A549 treated with AZD9567 at 1 μM for 4 hours (cell line): Measurements from ENCODE around the gene CLPTM1. TPM values are rescaled to one million over a fixed set of nuclear protein-coding genes. Genes with fewer than 3 reads are reported as not detected.

Experiments
- total RNA-seq: library from RNA; stranded (reverse); fragments of 200-300 nt; extraction: Qiagen RNA extraction; gene quantifications from 5 replicates; pipeline ENCODE4 v1.2.3, GENCODE V29; 2022; ENCODE audit not compliant: insufficient read depth

Gene CLPTM1, protein sequence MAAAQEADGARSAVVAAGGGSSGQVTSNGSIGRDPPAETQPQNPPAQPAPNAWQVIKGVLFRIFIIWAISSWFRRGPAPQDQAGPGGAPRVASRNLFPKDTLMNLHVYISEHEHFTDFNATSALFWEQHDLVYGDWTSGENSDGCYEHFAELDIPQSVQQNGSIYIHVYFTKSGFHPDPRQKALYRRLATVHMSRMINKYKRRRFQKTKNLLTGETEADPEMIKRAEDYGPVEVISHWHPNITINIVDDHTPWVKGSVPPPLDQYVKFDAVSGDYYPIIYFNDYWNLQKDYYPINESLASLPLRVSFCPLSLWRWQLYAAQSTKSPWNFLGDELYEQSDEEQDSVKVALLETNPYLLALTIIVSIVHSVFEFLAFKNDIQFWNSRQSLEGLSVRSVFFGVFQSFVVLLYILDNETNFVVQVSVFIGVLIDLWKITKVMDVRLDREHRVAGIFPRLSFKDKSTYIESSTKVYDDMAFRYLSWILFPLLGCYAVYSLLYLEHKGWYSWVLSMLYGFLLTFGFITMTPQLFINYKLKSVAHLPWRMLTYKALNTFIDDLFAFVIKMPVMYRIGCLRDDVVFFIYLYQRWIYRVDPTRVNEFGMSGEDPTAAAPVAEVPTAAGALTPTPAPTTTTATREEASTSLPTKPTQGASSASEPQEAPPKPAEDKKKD
- 149 to 198 TPM (median 172 TPM) in 5 replicates for total RNA-seq

DNA sequence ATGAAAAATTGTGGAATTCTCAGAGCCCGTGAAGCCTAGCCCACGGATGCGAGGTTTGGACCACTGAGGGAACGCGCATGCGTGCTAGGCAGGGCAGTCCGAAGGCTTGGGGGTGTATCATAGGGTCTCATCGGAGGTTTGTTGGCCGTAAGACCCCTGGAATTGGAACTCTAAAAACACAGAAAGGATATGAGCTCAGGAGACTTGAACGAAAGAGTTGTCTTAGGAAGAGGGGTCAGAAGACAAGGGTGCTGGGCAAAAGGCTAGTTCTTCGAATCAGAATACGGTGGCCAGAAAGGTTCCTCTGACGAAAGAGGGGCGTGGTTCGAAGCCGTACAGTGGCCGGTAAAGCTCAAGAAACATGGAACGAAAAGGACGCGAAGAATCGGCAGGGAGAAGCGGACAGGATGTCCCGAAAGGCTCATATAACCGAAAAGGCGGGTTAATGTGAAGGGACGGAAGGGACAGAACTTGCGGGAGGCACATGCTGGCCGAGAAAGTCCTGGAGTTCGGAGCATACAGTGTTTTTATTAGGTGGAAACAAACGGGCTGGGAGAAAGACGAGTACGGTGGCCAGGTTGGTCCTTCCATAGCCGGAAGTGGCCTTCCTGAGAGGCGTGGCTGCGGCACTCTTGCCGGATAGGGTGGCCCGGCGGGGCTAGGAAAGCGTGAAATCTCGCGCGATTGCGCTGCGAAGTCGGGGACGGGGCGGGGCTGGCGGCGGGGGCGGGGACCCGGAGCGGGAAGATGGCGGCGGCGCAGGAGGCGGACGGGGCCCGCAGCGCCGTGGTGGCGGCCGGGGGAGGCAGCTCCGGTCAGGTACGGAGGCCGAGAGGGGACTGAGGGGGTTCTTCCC lies at the start of gene CLPTM1:
TSS of gene CLPTM1 (plus strand) at position 732 of the 856 bp plus-strand sequence. CDS start at position 748, 16 bp downstream.

GRCh38 chr19:44905437-44906160 lies 49.6 kb upstream of the CLPTM1 start, which contains the start of gene APOE:
Gene APOE (plus strand): TSS chr19:44905796. CDS start chr19:44906625, 829 bp downstream.

GRCh38 chr19:44914433-44915206 lies 40.6 kb upstream of the CLPTM1 start, which contains the start of gene APOC1:
Gene APOC1 (plus strand): TSS chr19:44914608. CDS start chr19:44914892, 284 bp downstream.

DNA sequence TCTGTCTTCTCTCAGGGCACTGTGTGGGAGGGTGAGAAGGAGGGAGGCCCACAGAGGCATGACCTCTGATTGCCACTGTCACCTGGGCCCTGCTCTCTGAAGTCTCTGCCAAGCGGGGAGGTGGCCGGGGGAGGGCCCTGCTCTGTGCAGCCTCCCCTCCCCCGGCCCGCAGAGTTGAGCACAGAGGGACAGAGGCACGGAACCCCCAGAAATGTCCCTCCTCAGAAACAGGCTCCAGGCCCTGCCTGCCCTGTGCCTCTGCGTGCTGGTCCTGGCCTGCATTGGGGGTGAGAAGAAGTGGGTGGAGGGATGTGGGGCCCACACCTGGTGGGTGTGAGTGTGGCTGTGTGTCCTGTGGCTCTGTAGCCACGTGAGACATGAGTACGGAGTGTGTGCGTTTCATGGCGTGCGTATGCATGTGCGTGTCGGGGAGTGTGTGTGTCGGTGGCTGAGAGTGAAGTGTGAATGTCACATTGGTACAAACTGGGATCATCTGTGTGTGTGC lies 13.1 kb upstream of the CLPTM1 start, which contains the start of gene APOC4:
TSS of gene APOC4 (plus strand) at position 171 of the 505 bp plus-strand sequence. CDS start at position 212, 41 bp downstream.

DNA sequence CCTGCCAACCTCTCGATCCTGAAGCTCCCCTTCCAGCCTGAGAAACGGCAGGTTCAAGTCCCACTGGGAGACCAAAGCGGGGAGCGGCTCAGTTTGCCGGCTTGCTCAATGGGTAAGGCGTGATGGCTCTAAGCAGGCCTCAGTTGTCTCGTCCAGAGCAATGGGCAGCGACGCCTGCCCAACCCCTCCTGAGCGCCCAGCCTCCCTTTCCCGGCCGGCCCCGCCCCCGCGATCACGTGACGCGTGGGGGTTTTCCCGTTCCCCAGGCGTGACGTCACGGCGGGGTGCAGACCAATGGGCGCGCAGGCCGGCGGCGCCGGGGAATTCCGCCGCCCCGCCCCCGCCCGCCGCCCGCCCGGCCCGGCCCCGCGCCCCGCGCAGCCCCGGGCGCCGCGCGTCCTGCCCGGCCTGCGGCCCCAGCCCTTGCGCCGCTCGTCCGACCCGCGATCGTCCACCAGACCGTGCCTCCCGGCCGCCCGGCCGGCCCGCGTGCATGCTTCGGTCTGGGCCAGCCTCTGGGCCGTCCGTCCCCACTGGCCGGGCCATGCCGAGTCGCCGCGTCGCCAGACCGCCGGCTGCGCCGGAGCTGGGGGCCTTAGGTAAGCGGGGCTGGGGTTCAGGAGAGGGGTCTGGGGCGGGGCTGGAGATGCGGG lies 46.0 kb downstream of the CLPTM1 start, which contains the start of gene RELB:
TSS of gene RELB (plus strand) at position 378 of the 653 bp plus-strand sequence. CDS start at position 494, 116 bp downstream.

GRCh38 chr19:45038931-45039893 lies 84.0 kb downstream of the CLPTM1 start, which contains the start of gene CLASRP:
Gene CLASRP (plus strand): TSS chr19:45039045. CDS start chr19:45040213, 1,168 bp downstream.

Other genes with a start within 250 kb of the CLPTM1 start
- 25.3 to 59.4 TPM (median 53.0 TPM) in 5 replicates for gene BCL3, start 206.7 kb upstream of the CLPTM1 start, total RNA-seq
- gene CBLC, start 177.5 kb upstream of the CLPTM1 start, total RNA-seq: not detected in 5 replicates
- gene BCAM, start 146.3 kb upstream of the CLPTM1 start, total RNA-seq: 53.6 to 84.4 TPM (median 82.5 TPM) in 5 replicates
- 57.3 to 79.5 TPM (median 73.5 TPM) in 5 replicates for gene NECTIN2, start 109.1 kb upstream of the CLPTM1 start, total RNA-seq
- 222 to 250 TPM (median 240 TPM) in 5 replicates for gene TOMM40, start 64.1 kb upstream of the CLPTM1 start, total RNA-seq
- gene APOE, start 49.6 kb upstream of the CLPTM1 start, total RNA-seq: 12.6 to 20.0 TPM (median 15.3 TPM) in 5 replicates
- 74.0 to 128 TPM (median 117 TPM) in 5 replicates for gene APOC1, start 40.8 kb upstream of the CLPTM1 start, total RNA-seq
- gene APOC4, start 13.1 kb upstream of the CLPTM1 start, total RNA-seq: not detected in 5 replicates
- gene APOC2, start 9.3 kb upstream of the CLPTM1 start, total RNA-seq: not detected in 5 replicates
- gene RELB, start 46.1 kb downstream of the CLPTM1 start, total RNA-seq: 18.2 to 47.3 TPM (median 36.6 TPM) in 5 replicates
- 32.1 to 79.8 TPM (median 76.7 TPM) in 5 replicates for gene CLASRP, start 83.7 kb downstream of the CLPTM1 start, total RNA-seq
- gene ZNF296, start 121.1 kb downstream of the CLPTM1 start, total RNA-seq: 14.1 to 18.2 TPM (median 16.0 TPM) in 5 replicates
- gene GEMIN7, start 123.9 kb downstream of the CLPTM1 start, total RNA-seq: 88.7 to 119 TPM (median 100 TPM) in 5 replicates
- 16.0 to 39.6 TPM (median 38.4 TPM) in 5 replicates for gene PPP1R37, start 137.8 kb downstream of the CLPTM1 start, total RNA-seq
- 0.28 to 0.40 TPM (median 0.35 TPM) in 4 of 5 replicates, not detected in the other for gene NKPD1, start 205.6 kb downstream of the CLPTM1 start, total RNA-seq
- 35.3 to 48.3 TPM (median 43.4 TPM) in 5 replicates for gene TRAPPC6A, start 222.9 kb downstream of the CLPTM1 start, total RNA-seq
- gene BLOC1S3, start 223.4 kb downstream of the CLPTM1 start, total RNA-seq: 18.7 to 23.9 TPM (median 21.8 TPM) in 5 replicates